WTC11 (cell line): ENCODE measurements around the gene TAPT1. TPM values are rescaled to one million over a fixed set of nuclear protein-coding genes. Genes with fewer than 3 reads are reported as not detected.

Experiments used
- HMGXB4 ChIP-seq: sonication (generic); formaldehyde crosslinking; IDR thresholded peaks from 2 replicates; pipeline ENCODE4 v1.8.1; 2023; ENCODE audit warnings: mild to moderate bottlenecking, moderate library complexity, missing genetic modification reagents
- NFATC4 ChIP-seq: fragments of 250-450 bp; sonication (Bioruptor Pico); IDR thresholded peaks from 2 replicates; pipeline ENCODE4 v1.9.0; 2021; ENCODE audit warnings: mild to moderate bottlenecking
- PRRX2 ChIP-seq: fragments of 250-450 bp; sonication (Bioruptor Pico); IDR thresholded peaks from 2 replicates; pipeline ENCODE4 v1.8.0; 2021; ENCODE audit warnings: mild to moderate bottlenecking
- ZBTB21 ChIP-seq: sonication (generic); formaldehyde crosslinking; IDR thresholded peaks from 2 replicates; pipeline ENCODE4 v1.8.1; 2023; ENCODE audit warnings: mild to moderate bottlenecking, missing genetic modification reagents, borderline replicate concordance
- ZNF232 ChIP-seq: sonication (generic); formaldehyde crosslinking; IDR thresholded peaks from 2 replicates; pipeline ENCODE4 v1.8.0; 2022; ENCODE audit warnings: mild to moderate bottlenecking, missing genetic modification reagents
- ZNF671 ChIP-seq: fragments of 250-450 bp; sonication (Bioruptor Pico); IDR thresholded peaks from 2 replicates; pipeline ENCODE4 v1.8.0; 2021; ENCODE audit warnings: mild to moderate bottlenecking
- total RNA-seq: library from RNA; stranded (reverse); gene quantifications from 3 replicates; pipeline ENCODE4 v1.2.3, GENCODE V29; 2021
- TF ChIP-seq, protein P1 (sequence below): fragments of 250-450 bp; sonication (Bioruptor Pico); IDR thresholded peaks from 2 replicates; pipeline ENCODE4 v2.1.2; 2022; ENCODE audit warnings: mild to moderate bottlenecking, moderate library complexity
- TF ChIP-seq, protein P2 (sequence below): sonication (generic); formaldehyde crosslinking; IDR thresholded peaks from 2 replicates; pipeline ENCODE4 v1.8.1; 2023; ENCODE audit warnings: mild to moderate bottlenecking, missing genetic modification reagents
- TF ChIP-seq, protein P3 (sequence below): fragments of 250-450 bp; sonication (Bioruptor Pico); conservative IDR thresholded peaks from 2 replicates; pipeline ENCODE4 v1.9.0; 2021; ENCODE audit warnings: mild to moderate bottlenecking
- TF ChIP-seq, protein P4 (sequence below): sonication (generic); formaldehyde crosslinking; IDR thresholded peaks from 2 replicates; pipeline ENCODE4 v1.8.0; 2022; ENCODE audit warnings: mild to moderate bottlenecking, missing genetic modification reagents
- TF ChIP-seq, protein P5 (sequence below): fragments of 250-450 bp; sonication (Bioruptor Pico); IDR thresholded peaks from 2 replicates; pipeline ENCODE4 v1.9.0; 2021; ENCODE audit warnings: moderate library complexity, mild to moderate bottlenecking, inconsistent platforms, borderline replicate concordance

Gene TAPT1
- total RNA-seq, 1 experiment from 2014 or later: 12.4 TPM

GRCh38 chr4:16110661-16111290, 115.5 kb downstream of the TAPT1 start (continued):
- TF ChIP-seq, protein P1, sequence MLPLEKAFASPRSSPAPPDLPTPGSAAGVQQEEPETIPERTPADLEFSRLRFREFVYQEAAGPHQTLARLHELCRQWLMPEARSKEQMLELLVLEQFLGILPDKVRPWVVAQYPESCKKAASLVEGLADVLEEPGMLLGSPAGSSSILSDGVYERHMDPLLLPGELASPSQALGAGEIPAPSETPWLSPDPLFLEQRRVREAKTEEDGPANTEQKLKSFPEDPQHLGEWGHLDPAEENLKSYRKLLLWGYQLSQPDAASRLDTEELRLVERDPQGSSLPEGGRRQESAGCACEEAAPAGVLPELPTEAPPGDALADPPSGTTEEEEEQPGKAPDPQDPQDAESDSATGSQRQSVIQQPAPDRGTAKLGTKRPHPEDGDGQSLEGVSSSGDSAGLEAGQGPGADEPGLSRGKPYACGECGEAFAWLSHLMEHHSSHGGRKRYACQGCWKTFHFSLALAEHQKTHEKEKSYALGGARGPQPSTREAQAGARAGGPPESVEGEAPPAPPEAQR (CRISPR knock-in tag): no peak
- TF ChIP-seq, protein P2, sequence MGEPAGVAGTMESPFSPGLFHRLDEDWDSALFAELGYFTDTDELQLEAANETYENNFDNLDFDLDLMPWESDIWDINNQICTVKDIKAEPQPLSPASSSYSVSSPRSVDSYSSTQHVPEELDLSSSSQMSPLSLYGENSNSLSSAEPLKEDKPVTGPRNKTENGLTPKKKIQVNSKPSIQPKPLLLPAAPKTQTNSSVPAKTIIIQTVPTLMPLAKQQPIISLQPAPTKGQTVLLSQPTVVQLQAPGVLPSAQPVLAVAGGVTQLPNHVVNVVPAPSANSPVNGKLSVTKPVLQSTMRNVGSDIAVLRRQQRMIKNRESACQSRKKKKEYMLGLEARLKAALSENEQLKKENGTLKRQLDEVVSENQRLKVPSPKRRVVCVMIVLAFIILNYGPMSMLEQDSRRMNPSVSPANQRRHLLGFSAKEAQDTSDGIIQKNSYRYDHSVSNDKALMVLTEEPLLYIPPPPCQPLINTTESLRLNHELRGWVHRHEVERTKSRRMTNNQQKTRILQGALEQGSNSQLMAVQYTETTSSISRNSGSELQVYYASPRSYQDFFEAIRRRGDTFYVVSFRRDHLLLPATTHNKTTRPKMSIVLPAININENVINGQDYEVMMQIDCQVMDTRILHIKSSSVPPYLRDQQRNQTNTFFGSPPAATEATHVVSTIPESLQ (CRISPR knock-in tag): no peak
- TF ChIP-seq ZBTB21 (CRISPR knock-in tag) (no peak), HMGXB4 (CRISPR knock-in tag) (no peak), NFATC4 (CRISPR knock-in tag) (no peak), ZNF232 (CRISPR knock-in tag) (no peak), ZNF671 (CRISPR knock-in tag) (no peak), PRRX2 (CRISPR knock-in tag) (no peak)
- TF ChIP-seq, protein P3, sequence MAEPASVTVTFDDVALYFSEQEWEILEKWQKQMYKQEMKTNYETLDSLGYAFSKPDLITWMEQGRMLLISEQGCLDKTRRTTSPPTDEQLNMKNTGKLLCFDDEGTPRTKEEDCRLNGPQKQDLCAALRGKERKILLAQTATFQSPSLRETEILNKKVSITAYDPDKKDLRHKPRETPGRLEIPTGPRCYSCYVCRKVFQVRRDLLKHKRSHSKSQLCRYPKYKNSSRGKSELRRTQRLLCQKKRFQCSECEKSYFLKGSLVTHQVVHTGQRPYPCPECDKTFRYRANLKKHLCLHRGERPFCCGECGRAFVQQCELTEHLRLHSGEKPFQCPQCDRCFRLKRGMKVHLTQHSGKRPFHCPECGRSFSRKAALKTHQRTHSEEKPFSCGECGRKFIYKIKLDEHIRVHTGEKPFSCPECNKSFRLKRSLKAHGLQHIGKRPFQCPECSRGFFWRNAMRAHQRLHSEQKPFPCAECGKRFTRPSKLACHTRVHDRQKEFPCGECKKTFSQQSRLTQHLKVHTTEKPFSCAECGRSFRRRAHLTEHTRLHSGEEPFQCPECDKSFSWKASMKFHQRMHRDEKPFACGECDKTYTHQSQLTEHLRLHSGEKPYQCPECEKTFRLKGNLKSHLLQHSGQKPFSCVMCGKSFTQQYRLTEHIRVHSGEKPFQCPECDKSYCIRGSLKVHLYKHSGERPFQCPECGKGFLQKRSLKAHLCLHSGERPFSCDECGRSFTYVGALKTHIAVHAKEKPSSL: no peak
- TF ChIP-seq, protein P4, sequence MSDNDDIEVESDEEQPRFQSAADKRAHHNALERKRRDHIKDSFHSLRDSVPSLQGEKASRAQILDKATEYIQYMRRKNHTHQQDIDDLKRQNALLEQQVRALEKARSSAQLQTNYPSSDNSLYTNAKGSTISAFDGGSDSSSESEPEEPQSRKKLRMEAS (CRISPR knock-in tag): no peak
- TF ChIP-seq, protein P5, sequence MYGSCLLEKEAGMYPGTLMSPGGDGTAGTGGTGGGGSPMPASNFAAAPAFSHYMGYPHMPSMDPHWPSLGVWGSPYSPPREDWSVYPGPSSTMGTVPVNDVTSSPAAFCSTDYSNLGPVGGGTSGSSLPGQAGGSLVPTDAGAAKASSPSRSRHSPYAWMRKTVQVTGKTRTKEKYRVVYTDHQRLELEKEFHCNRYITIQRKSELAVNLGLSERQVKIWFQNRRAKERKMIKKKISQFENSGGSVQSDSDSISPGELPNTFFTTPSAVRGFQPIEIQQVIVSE (CRISPR knock-in tag): no peak

Other genes with a start within 250 kb of the TAPT1 start
- 56.5 to 65.1 TPM (median 56.8 TPM) in 3 replicates for gene PROM1, start 142.4 kb downstream of the TAPT1 start, total RNA-seq